Mesothelial cell of epicardium (in vitro differentiated cells): Measurements from ENCODE around the gene EIF3C. TPM values are rescaled to one million over a fixed set of nuclear protein-coding genes. Genes with fewer than 3 reads are reported as not detected.
"Not testable (repeated sequence)": the region's sequence is repeated elsewhere in the genome, so short reads cannot be mapped to it uniquely, and the experiment has no call there.

Experiments
- DNase-seq, 2 experiments: peaks; one replicate each; pipeline ENCODE4 v3.0.0; 2021; ENCODE audit warnings: low spot score in 2 of 2; ENCODE audit not compliant: unreplicated experiment in 2 of 2
- H3K27ac Mint-ChIP-seq: 2 replicates; pipeline ENCODE4 v1.8.0; 2021; ENCODE audit warnings: mixed read lengths
- H3K27me3 Mint-ChIP-seq: 2 replicates; pipeline ENCODE4 v1.8.0; 2021; ENCODE audit warnings: low read depth, mixed read lengths
- H3K36me3 Mint-ChIP-seq: 2 replicates; pipeline ENCODE4 v1.8.0; 2021; ENCODE audit warnings: mixed read lengths
- H3K4me1 Mint-ChIP-seq: 2 replicates; pipeline ENCODE4 v1.8.0; 2021; ENCODE audit warnings: mixed read lengths
- H3K4me3 Mint-ChIP-seq: 2 replicates; pipeline ENCODE4 v1.8.0; 2021; ENCODE audit warnings: mild to moderate bottlenecking, moderate library complexity, mixed read lengths
- H3K9me3 Mint-ChIP-seq: 2 replicates; pipeline ENCODE4 v1.8.0; 2021; ENCODE audit warnings: mixed read lengths
- total RNA-seq: library from RNA; stranded (reverse); gene quantifications from 3 replicates; pipeline ENCODE4 v1.2.1, GENCODE V29; 2021
- TF ChIP-seq, protein P1 (sequence below): fragments of 200-600 bp; sonication (generic); IDR thresholded peaks from one replicate; pipeline ENCODE4 v1.5.0; 2021; ENCODE audit warnings: antibody characterized with exemption; ENCODE audit not compliant: unreplicated experiment

The EIF3C gene
- total RNA-seq, 1 donor from 2014 or later = 685 TPM

GRCh38 chr16:28722852-28723650, 11.8 kb downstream of the EIF3C start:
- H3K27me3 Mint-ChIP-seq, DNase-seq, H3K36me3 Mint-ChIP-seq, H3K4me3 Mint-ChIP-seq, H3K9me3 Mint-ChIP-seq, H3K27ac Mint-ChIP-seq, H3K4me1 Mint-ChIP-seq: not testable (repeated sequence)

GRCh38 chr16:28731253-28731652, 20.0 kb downstream of the EIF3C start:
- H3K36me3 Mint-ChIP-seq, H3K27ac Mint-ChIP-seq, H3K9me3 Mint-ChIP-seq, H3K27me3 Mint-ChIP-seq, DNase-seq, H3K4me1 Mint-ChIP-seq, H3K4me3 Mint-ChIP-seq: not testable (repeated sequence)

DNA sequence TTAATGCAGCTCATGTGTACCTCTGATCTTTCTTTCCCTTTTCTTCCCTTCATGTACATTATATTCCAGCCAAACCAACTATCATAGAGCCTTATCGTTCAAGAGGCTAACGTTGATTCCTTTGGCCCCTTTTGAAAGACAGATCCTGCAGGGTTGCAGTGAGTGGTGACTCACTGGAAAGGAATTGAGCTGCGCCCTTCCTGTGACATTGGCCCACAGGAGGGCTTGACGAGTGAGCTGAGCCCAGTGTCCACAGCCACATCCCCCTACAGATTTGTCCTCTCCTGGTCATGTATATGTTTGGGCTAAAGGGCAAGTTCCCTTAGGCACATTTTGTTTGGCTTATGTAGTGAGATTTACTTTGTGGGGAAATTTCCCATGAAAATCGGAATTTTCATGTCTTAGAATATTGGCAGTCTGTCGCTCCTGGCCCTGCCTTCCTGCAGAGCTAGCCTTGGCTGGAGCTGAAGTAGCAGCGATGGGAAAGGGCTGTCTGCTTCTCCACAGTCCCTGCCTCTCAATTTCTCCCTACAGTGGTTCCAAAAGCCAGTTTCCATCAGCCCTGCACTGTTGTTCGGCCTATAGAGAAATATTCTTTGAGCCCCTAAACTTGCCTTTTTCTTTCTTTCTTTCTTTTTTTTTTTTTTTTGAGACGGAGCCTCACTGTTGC, 21.3 kb downstream of the EIF3C start:
- H3K27me3 Mint-ChIP-seq, H3K4me3 Mint-ChIP-seq, H3K36me3 Mint-ChIP-seq, DNase-seq, H3K4me1 Mint-ChIP-seq, H3K27ac Mint-ChIP-seq, H3K9me3 Mint-ChIP-seq: not testable (repeated sequence)

DNA sequence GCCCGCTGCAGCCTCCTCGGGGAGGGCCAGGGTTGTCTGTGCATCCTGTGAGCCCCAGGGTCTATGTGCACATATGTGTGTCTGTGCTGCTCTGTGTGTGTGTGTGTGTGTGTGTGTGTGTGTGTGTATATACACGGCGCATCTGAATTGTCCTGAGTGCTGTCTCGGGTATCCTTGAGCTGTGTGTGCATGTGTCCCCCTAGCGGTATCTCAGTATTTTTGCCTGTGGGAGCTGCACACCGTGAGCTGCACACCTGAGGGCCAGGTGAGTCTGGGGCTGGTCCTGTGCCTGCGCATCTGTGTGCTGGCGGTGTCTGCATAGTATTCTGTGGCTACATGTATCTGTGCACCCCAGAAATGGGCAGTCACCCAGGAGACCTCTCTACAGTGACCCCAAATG, 28.5 kb downstream of the EIF3C start:
- not testable (repeated sequence) for H3K9me3 Mint-ChIP-seq, H3K27ac Mint-ChIP-seq, DNase-seq, H3K4me3 Mint-ChIP-seq, H3K27me3 Mint-ChIP-seq, H3K4me1 Mint-ChIP-seq, H3K36me3 Mint-ChIP-seq

- H3K4me3 Mint-ChIP-seq, DNase-seq, H3K4me1 Mint-ChIP-seq, H3K27me3 Mint-ChIP-seq, H3K9me3 Mint-ChIP-seq, H3K36me3 Mint-ChIP-seq, H3K27ac Mint-ChIP-seq: not testable (repeated sequence)
Observed at GRCh38 chr16:28740631-28741030, 29.4 kb downstream of the EIF3C start.

- H3K4me1 Mint-ChIP-seq, H3K4me3 Mint-ChIP-seq, H3K9me3 Mint-ChIP-seq, H3K36me3 Mint-ChIP-seq, H3K27ac Mint-ChIP-seq, H3K27me3 Mint-ChIP-seq, DNase-seq: not testable (repeated sequence)
Observed at GRCh38 chr16:28741295-28741694, 30.0 kb downstream of the EIF3C start.

- not testable (repeated sequence) for H3K27me3 Mint-ChIP-seq, H3K4me1 Mint-ChIP-seq, H3K4me3 Mint-ChIP-seq, H3K27ac Mint-ChIP-seq, H3K9me3 Mint-ChIP-seq, DNase-seq, H3K36me3 Mint-ChIP-seq
Observed at GRCh38 chr16:28746618-28747350, 35.5 kb downstream of the EIF3C start.

DNA sequence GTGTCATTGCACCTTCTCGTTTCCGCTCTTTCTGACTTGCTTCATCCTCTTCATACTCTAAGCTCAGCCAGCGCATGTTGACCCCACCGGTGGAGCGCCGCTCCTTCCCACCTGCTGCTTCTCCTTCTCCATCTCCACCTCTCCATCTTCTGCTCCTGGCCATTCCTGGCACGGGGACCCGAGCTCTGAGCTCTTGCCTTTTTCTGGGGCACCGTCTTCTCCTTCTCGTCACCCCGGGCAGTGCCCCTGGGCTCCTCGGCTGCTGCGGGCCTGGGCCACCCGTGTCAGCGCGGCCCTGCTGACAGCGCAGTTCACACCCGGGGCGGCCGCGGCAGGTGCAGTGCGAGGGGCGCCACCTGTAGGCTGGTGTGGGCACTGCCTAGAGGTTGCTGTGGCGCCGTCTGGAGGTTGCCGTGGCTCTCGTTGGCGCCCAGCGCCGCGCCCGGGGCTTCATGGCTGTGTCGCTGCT, 38.8 kb downstream of the EIF3C start:
- peak in 1 of 2 experiments; percentile 43 for DNase-seq
- H3K27ac Mint-ChIP-seq, H3K9me3 Mint-ChIP-seq, H3K4me3 Mint-ChIP-seq, H3K36me3 Mint-ChIP-seq, H3K4me1 Mint-ChIP-seq, H3K27me3 Mint-ChIP-seq: not testable (repeated sequence)
- TF ChIP-seq, protein P1, sequence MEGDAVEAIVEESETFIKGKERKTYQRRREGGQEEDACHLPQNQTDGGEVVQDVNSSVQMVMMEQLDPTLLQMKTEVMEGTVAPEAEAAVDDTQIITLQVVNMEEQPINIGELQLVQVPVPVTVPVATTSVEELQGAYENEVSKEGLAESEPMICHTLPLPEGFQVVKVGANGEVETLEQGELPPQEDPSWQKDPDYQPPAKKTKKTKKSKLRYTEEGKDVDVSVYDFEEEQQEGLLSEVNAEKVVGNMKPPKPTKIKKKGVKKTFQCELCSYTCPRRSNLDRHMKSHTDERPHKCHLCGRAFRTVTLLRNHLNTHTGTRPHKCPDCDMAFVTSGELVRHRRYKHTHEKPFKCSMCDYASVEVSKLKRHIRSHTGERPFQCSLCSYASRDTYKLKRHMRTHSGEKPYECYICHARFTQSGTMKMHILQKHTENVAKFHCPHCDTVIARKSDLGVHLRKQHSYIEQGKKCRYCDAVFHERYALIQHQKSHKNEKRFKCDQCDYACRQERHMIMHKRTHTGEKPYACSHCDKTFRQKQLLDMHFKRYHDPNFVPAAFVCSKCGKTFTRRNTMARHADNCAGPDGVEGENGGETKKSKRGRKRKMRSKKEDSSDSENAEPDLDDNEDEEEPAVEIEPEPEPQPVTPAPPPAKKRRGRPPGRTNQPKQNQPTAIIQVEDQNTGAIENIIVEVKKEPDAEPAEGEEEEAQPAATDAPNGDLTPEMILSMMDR = peak; percentile 29

- H3K27me3 Mint-ChIP-seq, H3K4me1 Mint-ChIP-seq, H3K9me3 Mint-ChIP-seq, H3K36me3 Mint-ChIP-seq, H3K27ac Mint-ChIP-seq, DNase-seq, H3K4me3 Mint-ChIP-seq: not testable (repeated sequence)
Observed at GRCh38 chr16:28750469-28751067, 39.3 kb downstream of the EIF3C start.

DNA sequence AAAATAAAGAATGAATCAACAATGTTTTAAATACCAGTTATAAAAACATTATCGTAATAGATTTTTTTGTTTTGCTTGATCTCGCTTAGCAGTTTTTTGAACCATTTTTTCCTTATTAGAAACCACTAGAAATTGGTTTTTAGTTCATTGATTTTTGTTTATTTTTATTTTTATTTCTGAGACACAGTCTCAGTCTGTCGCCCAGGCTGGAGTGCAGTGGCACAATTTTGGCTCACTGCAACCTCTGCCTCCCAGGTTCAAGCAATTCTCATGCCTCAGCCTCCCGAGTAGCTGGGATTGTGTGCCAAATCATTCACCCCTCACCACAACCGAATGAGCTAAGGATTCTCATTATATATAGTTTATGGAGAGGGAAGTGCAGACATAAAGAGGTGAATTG, 40.2 kb downstream of the EIF3C start, which contains the start of gene NPIPB9:
Gene NPIPB9, plus strand, starts transcription at position 301 of the 400 bp plus-strand sequence.
- H3K36me3 Mint-ChIP-seq, H3K9me3 Mint-ChIP-seq, H3K4me1 Mint-ChIP-seq, H3K27ac Mint-ChIP-seq, H3K4me3 Mint-ChIP-seq, DNase-seq, H3K27me3 Mint-ChIP-seq: not testable (repeated sequence)

DNA sequence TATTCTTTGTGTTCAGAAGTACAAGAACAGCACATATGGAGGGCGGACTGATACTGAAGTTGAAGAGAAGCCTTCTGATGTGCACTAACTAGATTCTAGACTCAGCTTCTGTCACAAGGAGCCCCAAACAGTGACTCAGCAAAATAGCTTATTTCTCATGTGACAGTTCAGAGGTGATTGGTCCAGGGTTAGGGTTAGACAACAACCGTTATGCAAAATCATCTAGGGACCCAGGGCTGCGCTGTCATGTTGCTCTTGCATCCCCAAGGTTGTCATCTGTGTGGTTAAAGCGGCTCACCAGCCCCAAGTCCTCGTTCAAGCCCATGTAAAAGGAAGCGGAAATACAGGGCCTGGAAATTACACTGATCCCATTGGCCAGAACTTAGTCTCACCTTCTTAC, 70.4 kb downstream of the EIF3C start:
- H3K36me3 Mint-ChIP-seq, DNase-seq, H3K4me1 Mint-ChIP-seq, H3K27ac Mint-ChIP-seq, H3K9me3 Mint-ChIP-seq, H3K4me3 Mint-ChIP-seq, H3K27me3 Mint-ChIP-seq: not testable (repeated sequence)

DNA sequence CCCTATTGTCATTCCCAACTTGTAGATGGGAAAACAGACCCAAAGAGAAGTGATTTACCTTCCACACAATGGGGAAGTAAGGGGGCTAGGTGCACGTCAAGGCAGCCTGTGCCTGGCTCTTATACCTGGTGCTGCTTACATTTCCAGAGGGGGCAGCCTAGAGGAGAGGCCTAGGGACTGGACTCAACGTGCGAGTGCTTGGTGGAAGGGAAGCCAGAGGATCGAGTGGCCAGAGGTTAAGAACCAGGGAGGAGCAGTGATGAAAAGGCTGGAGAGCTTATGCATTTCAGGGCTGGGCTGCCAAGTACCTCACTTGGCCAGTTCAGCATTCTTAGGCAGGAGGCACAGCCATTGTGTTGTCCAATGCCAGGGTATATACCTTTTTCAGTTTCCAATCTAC, 71.1 kb downstream of the EIF3C start:
- not testable (repeated sequence) for H3K27ac Mint-ChIP-seq, H3K36me3 Mint-ChIP-seq, H3K27me3 Mint-ChIP-seq, H3K9me3 Mint-ChIP-seq, DNase-seq, H3K4me3 Mint-ChIP-seq, H3K4me1 Mint-ChIP-seq
